ENCODE data around the gene MVB12B. TPM values are rescaled to one million over a fixed set of nuclear protein-coding genes. Genes with fewer than 3 reads are reported as not detected.

Gene MVB12B
- total and polyA plus RNA-seq, 10 donors, result 2.8 to 52.4 (median 34.8) TPM

DNA sequence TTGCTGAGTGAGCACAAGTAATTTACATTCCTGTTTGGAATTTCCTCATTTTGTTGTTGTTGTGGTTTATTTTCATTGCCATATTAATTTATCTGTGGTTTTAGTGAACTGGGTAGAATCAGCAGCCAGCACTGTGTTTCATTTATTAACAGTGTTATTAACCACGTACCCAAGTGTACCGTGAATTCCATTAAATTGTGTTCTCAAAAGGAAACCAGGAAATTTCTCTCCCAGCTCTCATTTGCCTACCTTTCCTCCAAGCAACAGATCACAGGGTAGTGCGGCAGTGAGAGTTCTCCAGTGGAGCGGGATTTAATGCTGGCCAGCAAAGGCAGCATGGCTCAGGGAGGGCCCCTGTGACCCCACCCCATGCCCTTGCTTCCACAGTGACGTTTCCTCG lies 54.6 kb downstream of the MVB12B start:
- no peak for DNase-seq
- Histone ChIP-seq H3K27me3 (replicated peaks in 1 of 7) (no peaks in the 10 kb centered on the region), H3K4me3 (no peak overlapping the region), H3K9me3 (no peaks in the 10 kb centered on the region), H3K4me1 (peaks cover 0 to 65% (median 15%) of the 10 kb centered on the region in 6 donors), H3K36me3 (peaks cover 0 to 42% (median 0%) of the 10 kb centered on the region in 6 donors), H3K27ac (no peak overlapping the region)
- no peak for TF ChIP-seq POLR2AphosphoS5 (IDR thresholded peaks at IDR 0.05)
- TF ChIP-seq, protein P1, sequence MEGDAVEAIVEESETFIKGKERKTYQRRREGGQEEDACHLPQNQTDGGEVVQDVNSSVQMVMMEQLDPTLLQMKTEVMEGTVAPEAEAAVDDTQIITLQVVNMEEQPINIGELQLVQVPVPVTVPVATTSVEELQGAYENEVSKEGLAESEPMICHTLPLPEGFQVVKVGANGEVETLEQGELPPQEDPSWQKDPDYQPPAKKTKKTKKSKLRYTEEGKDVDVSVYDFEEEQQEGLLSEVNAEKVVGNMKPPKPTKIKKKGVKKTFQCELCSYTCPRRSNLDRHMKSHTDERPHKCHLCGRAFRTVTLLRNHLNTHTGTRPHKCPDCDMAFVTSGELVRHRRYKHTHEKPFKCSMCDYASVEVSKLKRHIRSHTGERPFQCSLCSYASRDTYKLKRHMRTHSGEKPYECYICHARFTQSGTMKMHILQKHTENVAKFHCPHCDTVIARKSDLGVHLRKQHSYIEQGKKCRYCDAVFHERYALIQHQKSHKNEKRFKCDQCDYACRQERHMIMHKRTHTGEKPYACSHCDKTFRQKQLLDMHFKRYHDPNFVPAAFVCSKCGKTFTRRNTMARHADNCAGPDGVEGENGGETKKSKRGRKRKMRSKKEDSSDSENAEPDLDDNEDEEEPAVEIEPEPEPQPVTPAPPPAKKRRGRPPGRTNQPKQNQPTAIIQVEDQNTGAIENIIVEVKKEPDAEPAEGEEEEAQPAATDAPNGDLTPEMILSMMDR (IDR thresholded peaks at IDR 0.05 in 8 of 11, conservative IDR thresholded peaks at IDR 0.05 in 3 of 11), result no peak
- no peak for TF ChIP-seq POLR2A (IDR thresholded peaks at IDR 0.05)
- WGBS, 5 donors, result 86 to 95% (median 93%) methylated on average over 6 of the region's 6 CpGs
- intact Hi-C loops (cut with DNase I; ENCODE audit: low total_unique reads), result no loop called here

DNA sequence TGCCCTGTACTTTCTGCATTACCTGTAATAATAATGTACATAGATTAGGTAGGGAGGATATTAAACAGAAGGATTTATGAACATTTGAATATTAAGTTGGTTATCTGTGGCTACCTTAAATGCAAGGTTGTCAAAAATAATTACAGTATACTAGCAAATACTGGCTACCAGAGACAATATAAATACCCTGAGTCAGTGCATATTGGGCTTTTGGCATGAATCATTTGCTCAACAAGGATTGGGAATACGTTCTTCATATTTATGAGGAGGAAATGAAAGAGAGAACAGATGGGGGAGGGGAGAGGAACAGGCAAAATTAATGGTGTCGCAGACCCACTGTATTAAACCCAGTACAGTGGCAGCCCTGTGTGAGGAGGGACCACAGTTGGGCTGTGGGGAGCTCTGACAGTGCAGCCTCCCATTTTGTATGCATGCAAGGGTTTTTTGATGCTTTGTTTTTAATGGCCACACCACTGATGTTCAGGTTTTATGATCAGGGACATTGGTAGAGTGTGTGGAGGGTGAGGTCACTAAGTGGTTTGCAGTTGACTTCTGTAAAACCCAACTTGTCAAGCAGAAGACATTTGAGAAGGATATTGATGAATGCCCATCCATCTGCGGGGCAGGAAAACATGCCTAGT lies 56.9 kb downstream of the MVB12B start:
- no peaks in the 10 kb centered on the region for H3K27me3 ChIP-seq (replicated peaks in 1 of 7)
- intact Hi-C loops (cut with DNase I; ENCODE audit: low total_unique reads), result no loop called here
- peak overlapping the region in 3 of 8 donors; percentile 5 to 62 (median 11) for H3K27ac ChIP-seq
- no peak for TF ChIP-seq POLR2AphosphoS5 (IDR thresholded peaks at IDR 0.05)
- TF ChIP-seq POLR2A (IDR thresholded peaks at IDR 0.05), result no peak
- TF ChIP-seq, protein P1 (IDR thresholded peaks at IDR 0.05 in 8 of 11, conservative IDR thresholded peaks at IDR 0.05 in 3 of 11), result no peak
- peaks cover 0 to 55% (median 14%) of the 10 kb centered on the region in 6 donors for H3K4me1 ChIP-seq
- 64 to 81% (median 70%) methylated on average over 3 of the region's 3 CpGs for WGBS, 5 donors
- DNase-seq, result no peak
- peaks cover 0 to 61% (median 4%) of the 10 kb centered on the region in 6 donors for H3K36me3 ChIP-seq
- H3K9me3 ChIP-seq, result no peaks in the 10 kb centered on the region
- no peak overlapping the region for H3K4me3 ChIP-seq

DNA sequence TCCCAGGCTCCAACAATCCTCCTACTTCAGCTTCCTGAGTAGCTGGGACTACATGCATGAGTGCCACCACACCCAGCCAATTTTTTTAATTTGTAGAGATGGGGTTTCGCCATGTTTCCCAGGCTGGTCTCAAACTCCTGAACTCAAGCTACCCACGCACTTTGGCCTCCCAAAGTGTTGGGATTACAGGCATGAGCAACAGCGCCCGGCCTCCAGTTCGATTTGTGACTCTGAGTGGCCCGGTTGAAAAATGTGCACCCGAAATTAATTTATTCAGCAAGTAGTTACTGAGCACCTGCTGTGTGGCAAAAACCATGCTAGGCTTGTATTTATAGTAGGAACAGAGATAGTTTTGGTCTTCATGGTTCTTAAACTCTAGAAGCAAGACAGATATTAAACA lies 58.3 kb downstream of the MVB12B start:
- Histone ChIP-seq H3K4me1 (peaks cover 0 to 55% (median 16%) of the 10 kb centered on the region in 6 donors), H3K4me3 (no peak overlapping the region), H3K36me3 (peaks cover 0 to 57% (median 4%) of the 10 kb centered on the region in 6 donors), H3K27ac (no peak overlapping the region), H3K27me3 (replicated peaks in 1 of 7) (no peaks in the 10 kb centered on the region), H3K9me3 (no peaks in the 10 kb centered on the region)
- 92 to 97% (median 97%) methylated on average over 7 of the region's 7 CpGs for WGBS, 5 donors
- intact Hi-C loops (cut with DNase I; ENCODE audit: low total_unique reads), result no loop called here
- no peak for DNase-seq
- no peak for TF ChIP-seq POLR2AphosphoS5 (IDR thresholded peaks at IDR 0.05)
- TF ChIP-seq, protein P1 (IDR thresholded peaks at IDR 0.05 in 8 of 11, conservative IDR thresholded peaks at IDR 0.05 in 3 of 11), result no peak
- no peak for TF ChIP-seq POLR2A (IDR thresholded peaks at IDR 0.05)

DNA sequence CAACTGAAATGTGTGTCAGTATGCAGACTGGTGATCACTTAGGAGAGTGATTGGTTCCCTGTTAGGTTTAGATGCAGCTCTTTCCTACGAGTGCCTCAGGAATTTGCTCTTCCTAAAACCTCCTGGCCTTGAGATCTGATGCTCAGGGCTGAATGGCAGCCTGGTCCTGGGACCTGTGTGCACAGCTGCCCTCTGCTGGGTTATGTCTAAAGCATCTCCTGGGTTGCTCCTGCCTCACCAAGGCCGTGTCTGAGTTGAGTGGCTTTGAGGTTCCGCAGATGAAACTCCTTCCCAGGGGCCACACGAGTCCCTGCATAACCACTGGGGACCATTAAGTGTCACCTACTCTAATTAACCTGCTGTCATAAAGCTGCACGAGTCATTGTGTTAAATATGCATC lies 59.5 kb downstream of the MVB12B start:
- WGBS, 5 donors, result 67 to 79% (median 71%) methylated on average over 4 to 5 of the region's 5 CpGs
- TF ChIP-seq, protein P1 (IDR thresholded peaks at IDR 0.05 in 8 of 11, conservative IDR thresholded peaks at IDR 0.05 in 3 of 11), result peak in 1 of 11 experiments; percentile 10
- TF ChIP-seq POLR2A (IDR thresholded peaks at IDR 0.05), result no peak
- Histone ChIP-seq H3K9me3 (no peaks in the 10 kb centered on the region), H3K4me1 (peaks cover 7 to 58% (median 24%) of the 10 kb centered on the region in 6 donors), H3K27ac (peak overlapping the region in 4 of 8 donors; percentile 37 to 59 (median 44)), H3K27me3 (replicated peaks in 1 of 7) (no peaks in the 10 kb centered on the region), H3K4me3 (no peak overlapping the region), H3K36me3 (peaks cover 0 to 47% (median 4%) of the 10 kb centered on the region in 6 donors)
- DNase-seq, result no peak
- intact Hi-C loops (cut with DNase I; ENCODE audit: low total_unique reads), result no loop called here
